HL-60 (cell line): ENCODE measurements around the gene SUN5.

Experiments used
- CTCF ChIP-seq: IDR thresholded peaks from one replicate; pipeline ENCODE4 v1.5.1; 2011; ENCODE audit warnings: low read length, control low read depth, inconsistent platforms; ENCODE audit not compliant: insufficient read depth
- POLR2AphosphoS5 ChIP-seq: IDR thresholded peaks from 2 replicates; pipeline ENCODE4 v1.6.1; 2012; ENCODE audit warnings: low read depth
- TF ChIP-seq, protein P1 (sequence below): IDR thresholded peaks from 2 replicates; pipeline ENCODE4 v1.6.1; 2012; ENCODE audit warnings: low read depth; ENCODE audit not compliant: insufficient replicate concordance

DNA sequence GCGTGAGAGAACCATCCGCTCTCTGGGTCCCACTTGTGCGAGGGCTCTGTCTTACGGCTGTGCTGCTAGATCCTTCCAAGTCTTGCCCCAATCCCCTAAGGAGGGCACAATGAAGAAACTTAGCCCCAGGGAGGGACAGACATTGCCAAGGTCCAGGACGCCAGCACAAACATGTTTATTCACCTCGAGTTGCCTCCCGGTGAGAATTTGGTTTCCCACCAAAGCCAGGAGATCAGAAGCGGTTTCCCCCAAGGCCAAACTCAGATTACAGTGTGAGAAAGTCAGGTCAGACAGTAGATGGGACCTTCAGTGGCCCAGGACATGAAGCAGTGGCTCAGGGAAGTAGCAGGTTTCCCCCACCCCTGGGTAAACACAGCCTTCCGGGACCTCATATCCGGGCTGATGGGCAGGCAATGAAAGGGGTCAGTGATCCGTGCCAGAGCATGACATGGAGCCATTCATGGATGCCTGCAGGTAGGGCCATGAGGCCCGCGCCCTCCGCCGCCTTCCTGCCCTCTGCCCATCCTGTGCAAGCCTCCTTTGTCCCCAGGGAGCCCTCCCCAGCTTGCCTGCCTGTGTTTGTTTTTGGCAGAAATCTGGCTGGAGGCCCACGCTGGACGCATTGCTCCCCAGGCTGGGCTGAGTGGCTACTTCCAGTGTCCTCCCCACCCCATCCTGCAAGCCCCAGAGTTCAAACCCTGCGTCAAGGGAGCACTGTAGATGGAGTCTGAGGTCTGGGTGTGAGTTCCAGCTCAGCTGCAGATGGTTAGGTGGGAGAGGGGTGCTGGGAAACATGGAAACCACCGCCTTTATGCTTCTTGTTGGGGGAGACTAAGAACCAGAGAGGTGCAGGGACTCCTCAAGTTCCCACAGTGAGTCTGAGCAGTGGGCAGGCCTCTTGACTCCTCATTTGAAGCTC, 5.2 kb upstream of the SUN5 start:
- TF ChIP-seq CTCF, result no peak
- TF ChIP-seq, protein P1, sequence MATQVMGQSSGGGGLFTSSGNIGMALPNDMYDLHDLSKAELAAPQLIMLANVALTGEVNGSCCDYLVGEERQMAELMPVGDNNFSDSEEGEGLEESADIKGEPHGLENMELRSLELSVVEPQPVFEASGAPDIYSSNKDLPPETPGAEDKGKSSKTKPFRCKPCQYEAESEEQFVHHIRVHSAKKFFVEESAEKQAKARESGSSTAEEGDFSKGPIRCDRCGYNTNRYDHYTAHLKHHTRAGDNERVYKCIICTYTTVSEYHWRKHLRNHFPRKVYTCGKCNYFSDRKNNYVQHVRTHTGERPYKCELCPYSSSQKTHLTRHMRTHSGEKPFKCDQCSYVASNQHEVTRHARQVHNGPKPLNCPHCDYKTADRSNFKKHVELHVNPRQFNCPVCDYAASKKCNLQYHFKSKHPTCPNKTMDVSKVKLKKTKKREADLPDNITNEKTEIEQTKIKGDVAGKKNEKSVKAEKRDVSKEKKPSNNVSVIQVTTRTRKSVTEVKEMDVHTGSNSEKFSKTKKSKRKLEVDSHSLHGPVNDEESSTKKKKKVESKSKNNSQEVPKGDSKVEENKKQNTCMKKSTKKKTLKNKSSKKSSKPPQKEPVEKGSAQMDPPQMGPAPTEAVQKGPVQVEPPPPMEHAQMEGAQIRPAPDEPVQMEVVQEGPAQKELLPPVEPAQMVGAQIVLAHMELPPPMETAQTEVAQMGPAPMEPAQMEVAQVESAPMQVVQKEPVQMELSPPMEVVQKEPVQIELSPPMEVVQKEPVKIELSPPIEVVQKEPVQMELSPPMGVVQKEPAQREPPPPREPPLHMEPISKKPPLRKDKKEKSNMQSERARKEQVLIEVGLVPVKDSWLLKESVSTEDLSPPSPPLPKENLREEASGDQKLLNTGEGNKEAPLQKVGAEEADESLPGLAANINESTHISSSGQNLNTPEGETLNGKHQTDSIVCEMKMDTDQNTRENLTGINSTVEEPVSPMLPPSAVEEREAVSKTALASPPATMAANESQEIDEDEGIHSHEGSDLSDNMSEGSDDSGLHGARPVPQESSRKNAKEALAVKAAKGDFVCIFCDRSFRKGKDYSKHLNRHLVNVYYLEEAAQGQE, result no peak
- TF ChIP-seq POLR2AphosphoS5, result no peak
